SK-N-SH treated with all-trans-retinoic acid at 6 μM for 48 hours (cell line): Measurements from ENCODE around the gene ZIC5.

Experiments
- ATAC-seq: fragments of 200-7000 bp; cut with Tn5 transposase; 3 replicates; pipeline ENCODE4 v1.9.1; 2020; ENCODE audit warnings: mild to moderate bottlenecking, moderate library complexity
- ARNTL ChIP-seq: fragments of 450-650 bp; formaldehyde crosslinking; IDR thresholded peaks from 2 replicates; pipeline ENCODE4 v1.5.0; 2020; ENCODE audit warnings: low read depth, mild to moderate bottlenecking, moderate library complexity, borderline replicate concordance
- BACH2 ChIP-seq: fragments of 250-450 bp; sonication (Bioruptor Pico); IDR thresholded peaks from 2 replicates; pipeline ENCODE4 v1.9.0; 2021; ENCODE audit warnings: mild to moderate bottlenecking, borderline replicate concordance
- CSDC2 ChIP-seq: fragments of 250-450 bp; sonication (Bioruptor Pico); IDR thresholded peaks from 2 replicates; pipeline ENCODE4 v1.5.0; 2020; ENCODE audit warnings: mild to moderate bottlenecking, moderate library complexity
- GLIS3 ChIP-seq: fragments of 250-450 bp; sonication (Bioruptor Pico); IDR thresholded peaks from 2 replicates; pipeline ENCODE4 v1.5.0; 2020; ENCODE audit warnings: mild to moderate bottlenecking, moderate library complexity
- OSR1 ChIP-seq: fragments of 250-450 bp; sonication (Bioruptor Pico); IDR thresholded peaks from 2 replicates; pipeline ENCODE4 v1.8.0; 2022; ENCODE audit warnings: moderate library complexity, mild to moderate bottlenecking, inconsistent platforms
- PPARA ChIP-seq: fragments of 250-450 bp; sonication (Bioruptor Pico); IDR thresholded peaks from 2 replicates; pipeline ENCODE4 v1.5.0; 2020; ENCODE audit warnings: mild to moderate bottlenecking, borderline replicate concordance
- RARB ChIP-seq: fragments of 250-450 bp; sonication (Bioruptor Pico); IDR thresholded peaks from 2 replicates; pipeline ENCODE4 v1.8.0; 2021; ENCODE audit warnings: mild to moderate bottlenecking, moderate library complexity
- ZC3H10 ChIP-seq: fragments of 250-450 bp; sonication (Bioruptor Pico); IDR thresholded peaks from 2 replicates; pipeline ENCODE4 v1.5.1; 2021; ENCODE audit warnings: mild to moderate bottlenecking, moderate library complexity
- ZFP3 ChIP-seq: fragments of 250-450 bp; sonication (Bioruptor Pico); IDR thresholded peaks from 2 replicates; pipeline ENCODE4 v1.5.0; 2020; ENCODE audit warnings: mild to moderate bottlenecking, moderate library complexity
- ZNF70 ChIP-seq: fragments of 450-650 bp; formaldehyde crosslinking; IDR thresholded peaks from 2 replicates; pipeline ENCODE4 v1.5.0; 2020; ENCODE audit warnings: mild to moderate bottlenecking, moderate library complexity
- ZNF8 ChIP-seq: fragments of 450-650 bp; formaldehyde crosslinking; IDR thresholded peaks from 2 replicates; pipeline ENCODE4 v1.5.0; 2020; ENCODE audit warnings: mild to moderate bottlenecking, moderate library complexity
- TF ChIP-seq, protein P1 (sequence below): fragments of 250-450 bp; sonication (Bioruptor Pico); IDR thresholded peaks from 2 replicates; pipeline ENCODE4 v1.5.1; 2021; ENCODE audit warnings: mild to moderate bottlenecking, moderate library complexity
- TF ChIP-seq, protein P2 (sequence below): fragments of 250-450 bp; sonication (Bioruptor Pico); IDR thresholded peaks from 2 replicates; pipeline ENCODE4 v1.5.0; 2020; ENCODE audit warnings: mild to moderate bottlenecking, moderate library complexity
- TF ChIP-seq, protein P3 (sequence below): fragments of 250-450 bp; sonication (Bioruptor Pico); IDR thresholded peaks from 2 replicates; pipeline ENCODE4 v1.5.1; 2020; ENCODE audit warnings: low read depth, mild to moderate bottlenecking, moderate library complexity

The ZIC5 gene

DNA sequence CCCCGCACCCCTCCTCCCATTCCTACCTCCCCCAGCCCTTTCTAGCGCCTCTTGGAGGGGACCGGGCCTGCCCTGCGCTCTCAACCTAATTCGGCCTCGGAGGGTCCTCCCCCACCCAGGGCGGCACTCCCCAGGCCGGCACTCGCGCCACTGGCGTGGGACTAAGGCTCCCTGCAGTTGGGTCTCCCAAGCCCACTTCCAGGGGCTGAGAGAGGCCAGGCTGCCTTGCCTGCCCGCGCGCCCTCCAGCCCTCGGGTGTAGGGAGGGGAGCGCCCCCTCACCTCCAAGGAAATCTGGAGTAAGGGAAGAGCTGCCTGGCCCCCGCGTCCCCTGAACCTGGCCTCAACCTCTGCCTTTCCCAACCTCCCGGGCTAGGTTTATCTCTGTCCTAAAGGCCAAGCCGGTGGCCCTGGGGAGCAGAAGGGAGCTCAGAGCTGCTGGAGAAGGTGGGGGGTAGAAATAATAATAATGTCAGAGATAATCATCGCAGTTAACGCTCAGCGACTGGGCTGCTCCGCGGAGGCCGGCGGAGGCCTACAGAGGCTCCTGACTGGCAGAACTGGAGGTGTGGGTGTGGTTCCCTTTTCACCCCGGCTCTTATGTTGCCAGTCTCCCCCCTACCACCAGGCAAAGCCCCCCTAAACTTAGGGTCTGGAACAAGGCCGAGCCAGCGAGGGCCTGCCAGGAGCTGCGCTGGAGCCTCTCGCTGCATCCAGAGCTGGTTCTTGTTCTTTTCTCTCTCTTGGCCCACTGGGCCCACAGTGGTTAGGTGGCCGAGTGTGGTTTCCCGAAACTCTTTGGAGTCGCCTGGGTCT, 19.7 kb upstream of the ZIC5 start (continued):
- TF ChIP-seq ZNF8 = no peak

DNA sequence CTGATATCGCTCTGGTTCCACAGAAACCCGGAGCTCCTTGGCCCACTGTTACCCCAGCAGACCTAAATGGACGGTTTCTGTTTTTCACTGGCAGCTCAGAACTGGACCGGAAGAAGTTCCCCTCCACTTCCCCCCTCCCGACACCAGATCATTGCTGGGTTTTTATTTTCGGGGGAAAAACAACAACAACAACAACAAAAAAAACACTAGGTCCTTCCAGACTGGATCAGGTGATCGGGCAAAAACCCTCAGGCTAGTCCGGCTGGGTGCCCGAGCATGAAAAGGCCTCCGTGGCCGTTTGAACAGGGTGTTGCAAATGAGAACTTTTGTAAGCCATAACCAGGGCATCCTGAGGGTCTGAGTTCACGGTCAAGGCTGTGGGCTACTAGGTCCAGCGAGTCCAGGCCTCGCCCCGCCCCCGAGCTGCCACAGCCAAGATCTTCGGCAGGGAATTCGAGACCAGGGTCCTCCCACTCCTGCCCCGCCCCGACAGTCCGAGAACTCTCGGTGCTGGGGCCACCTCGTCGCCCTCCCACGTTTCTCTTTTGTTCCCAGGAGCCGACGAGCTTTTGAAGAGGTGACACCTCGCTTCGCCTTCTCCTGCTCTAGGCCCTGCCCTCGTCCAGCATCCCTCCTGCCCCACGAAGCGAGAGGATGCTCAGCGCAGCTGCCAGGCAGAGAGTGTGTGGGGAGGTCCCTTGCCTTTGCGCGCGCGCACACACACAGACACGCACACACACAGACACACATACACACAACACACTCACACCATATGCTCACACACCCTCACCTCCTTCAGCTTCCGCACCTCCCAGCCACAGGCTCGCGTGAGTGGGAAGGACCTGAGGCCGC, 18.8 kb upstream of the ZIC5 start:
- ATAC-seq = peak; percentile 29
- no peak for TF ChIP-seq PPARA (CRISPR knock-in tag)
- TF ChIP-seq, protein P1, sequence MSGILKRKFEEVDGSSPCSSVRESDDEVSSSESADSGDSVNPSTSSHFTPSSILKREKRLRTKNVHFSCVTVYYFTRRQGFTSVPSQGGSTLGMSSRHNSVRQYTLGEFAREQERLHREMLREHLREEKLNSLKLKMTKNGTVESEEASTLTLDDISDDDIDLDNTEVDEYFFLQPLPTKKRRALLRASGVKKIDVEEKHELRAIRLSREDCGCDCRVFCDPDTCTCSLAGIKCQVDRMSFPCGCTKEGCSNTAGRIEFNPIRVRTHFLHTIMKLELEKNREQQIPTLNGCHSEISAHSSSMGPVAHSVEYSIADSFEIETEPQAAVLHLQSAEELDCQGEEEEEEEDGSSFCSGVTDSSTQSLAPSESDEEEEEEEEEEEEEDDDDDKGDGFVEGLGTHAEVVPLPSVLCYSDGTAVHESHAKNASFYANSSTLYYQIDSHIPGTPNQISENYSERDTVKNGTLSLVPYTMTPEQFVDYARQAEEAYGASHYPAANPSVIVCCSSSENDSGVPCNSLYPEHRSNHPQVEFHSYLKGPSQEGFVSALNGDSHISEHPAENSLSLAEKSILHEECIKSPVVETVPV (CRISPR knock-in tag) = no peak
- TF ChIP-seq, protein P2, sequence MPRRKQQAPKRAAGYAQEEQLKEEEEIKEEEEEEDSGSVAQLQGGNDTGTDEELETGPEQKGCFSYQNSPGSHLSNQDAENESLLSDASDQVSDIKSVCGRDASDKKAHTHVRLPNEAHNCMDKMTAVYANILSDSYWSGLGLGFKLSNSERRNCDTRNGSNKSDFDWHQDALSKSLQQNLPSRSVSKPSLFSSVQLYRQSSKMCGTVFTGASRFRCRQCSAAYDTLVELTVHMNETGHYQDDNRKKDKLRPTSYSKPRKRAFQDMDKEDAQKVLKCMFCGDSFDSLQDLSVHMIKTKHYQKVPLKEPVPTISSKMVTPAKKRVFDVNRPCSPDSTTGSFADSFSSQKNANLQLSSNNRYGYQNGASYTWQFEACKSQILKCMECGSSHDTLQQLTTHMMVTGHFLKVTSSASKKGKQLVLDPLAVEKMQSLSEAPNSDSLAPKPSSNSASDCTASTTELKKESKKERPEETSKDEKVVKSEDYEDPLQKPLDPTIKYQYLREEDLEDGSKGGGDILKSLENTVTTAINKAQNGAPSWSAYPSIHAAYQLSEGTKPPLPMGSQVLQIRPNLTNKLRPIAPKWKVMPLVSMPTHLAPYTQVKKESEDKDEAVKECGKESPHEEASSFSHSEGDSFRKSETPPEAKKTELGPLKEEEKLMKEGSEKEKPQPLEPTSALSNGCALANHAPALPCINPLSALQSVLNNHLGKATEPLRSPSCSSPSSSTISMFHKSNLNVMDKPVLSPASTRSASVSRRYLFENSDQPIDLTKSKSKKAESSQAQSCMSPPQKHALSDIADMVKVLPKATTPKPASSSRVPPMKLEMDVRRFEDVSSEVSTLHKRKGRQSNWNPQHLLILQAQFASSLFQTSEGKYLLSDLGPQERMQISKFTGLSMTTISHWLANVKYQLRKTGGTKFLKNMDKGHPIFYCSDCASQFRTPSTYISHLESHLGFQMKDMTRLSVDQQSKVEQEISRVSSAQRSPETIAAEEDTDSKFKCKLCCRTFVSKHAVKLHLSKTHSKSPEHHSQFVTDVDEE (CRISPR knock-in tag) = no peak
- TF ChIP-seq RARB (CRISPR knock-in tag) = no peak
- no peak for TF ChIP-seq ARNTL
- no peak for TF ChIP-seq CSDC2 (CRISPR knock-in tag)
- no peak for TF ChIP-seq ZFP3 (CRISPR knock-in tag)
- TF ChIP-seq BACH2 = no peak
- TF ChIP-seq ZC3H10 (CRISPR knock-in tag) = no peak
- TF ChIP-seq OSR1 (CRISPR knock-in tag) = no peak

DNA sequence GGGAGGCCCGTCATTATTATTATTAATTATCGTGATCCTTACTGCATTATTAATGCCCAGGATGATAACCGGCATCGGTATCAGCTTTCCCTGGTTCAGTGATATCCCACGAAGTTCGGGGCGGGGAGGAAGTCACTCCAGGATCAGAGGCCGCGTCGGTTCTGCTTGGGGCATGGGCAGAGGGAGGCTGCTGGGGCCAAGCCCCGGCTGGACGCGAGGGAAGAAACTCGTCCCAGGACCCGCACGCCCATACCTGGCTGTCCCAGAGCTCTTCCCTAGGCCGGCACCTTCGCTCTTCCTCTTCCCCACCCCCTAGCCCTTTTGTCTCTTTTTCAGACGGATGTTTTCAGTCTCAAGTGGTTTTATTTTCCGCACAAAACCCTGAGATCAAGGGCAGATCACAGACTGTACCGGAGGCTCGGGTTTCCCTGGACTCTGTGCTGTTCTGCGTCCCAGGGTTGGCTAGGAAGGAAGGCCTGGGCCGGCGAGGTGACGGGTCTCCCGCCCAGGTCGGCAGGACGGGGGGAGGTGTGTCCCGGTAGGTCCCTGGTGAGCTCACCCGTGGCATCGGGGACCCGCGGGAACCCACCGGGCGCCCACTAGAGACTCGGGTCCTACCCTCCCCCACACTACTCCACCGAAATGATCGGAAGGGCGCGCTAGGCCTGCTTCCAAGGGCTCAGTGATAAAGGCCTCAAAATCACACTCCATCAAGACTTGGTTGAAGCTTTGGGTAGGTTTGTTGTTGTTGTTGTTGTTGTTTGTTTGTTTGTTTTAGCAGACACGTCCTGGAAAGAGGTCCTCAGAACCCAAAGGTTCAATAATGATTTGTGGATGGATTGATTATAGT, 17.9 kb upstream of the ZIC5 start:
- peak; percentile 44 for ATAC-seq
- TF ChIP-seq PPARA (CRISPR knock-in tag) = no peak
- TF ChIP-seq, protein P3, sequence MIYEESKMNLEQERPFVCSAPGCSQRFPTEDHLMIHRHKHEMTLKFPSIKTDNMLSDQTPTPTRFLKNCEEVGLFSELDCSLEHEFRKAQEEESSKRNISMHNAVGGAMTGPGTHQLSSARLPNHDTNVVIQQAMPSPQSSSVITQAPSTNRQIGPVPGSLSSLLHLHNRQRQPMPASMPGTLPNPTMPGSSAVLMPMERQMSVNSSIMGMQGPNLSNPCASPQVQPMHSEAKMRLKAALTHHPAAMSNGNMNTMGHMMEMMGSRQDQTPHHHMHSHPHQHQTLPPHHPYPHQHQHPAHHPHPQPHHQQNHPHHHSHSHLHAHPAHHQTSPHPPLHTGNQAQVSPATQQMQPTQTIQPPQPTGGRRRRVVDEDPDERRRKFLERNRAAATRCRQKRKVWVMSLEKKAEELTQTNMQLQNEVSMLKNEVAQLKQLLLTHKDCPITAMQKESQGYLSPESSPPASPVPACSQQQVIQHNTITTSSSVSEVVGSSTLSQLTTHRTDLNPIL (CRISPR knock-in tag) = no peak
- no peak for TF ChIP-seq ZNF70 (CRISPR knock-in tag)

DNA sequence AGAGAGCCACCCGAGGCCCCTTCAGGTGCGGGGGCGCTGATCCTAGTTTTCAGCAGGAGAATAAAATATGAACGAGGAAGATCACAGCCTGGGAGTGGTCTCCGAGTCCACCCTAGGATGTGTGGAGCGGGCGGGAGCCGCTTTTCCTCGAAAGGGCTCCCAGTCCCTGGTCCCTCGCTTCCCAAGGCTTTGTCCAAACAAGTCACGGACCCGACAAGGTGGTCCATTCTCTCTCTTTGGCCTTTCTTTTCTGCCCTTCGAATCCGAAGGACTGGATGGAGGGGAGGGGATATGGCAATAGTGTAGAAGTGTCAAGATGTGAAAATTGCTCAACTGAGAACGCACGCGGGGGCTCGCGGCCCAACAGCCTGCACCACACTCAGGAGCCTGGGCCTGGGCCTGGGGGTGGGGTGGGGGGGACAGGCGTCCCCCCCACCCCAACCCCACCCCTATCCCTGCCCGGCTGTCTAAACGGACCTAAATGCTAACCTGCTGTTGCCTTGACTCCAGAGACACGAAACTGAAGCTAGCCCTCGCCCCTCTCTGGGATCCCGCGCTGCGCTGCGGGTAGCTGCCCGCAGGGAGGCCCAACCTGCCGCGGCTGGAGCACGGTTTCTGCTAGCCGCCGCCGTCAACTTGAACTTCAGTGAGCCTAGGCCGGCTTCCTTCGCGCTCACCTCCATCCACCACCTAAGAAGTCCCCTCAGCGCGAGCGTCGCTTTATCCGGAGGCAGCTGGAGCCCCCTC, 17.1 kb upstream of the ZIC5 start:
- TF ChIP-seq RARB (CRISPR knock-in tag) = no peak
- TF ChIP-seq GLIS3 (CRISPR knock-in tag) = no peak
- TF ChIP-seq, protein P2 (CRISPR knock-in tag) = no peak
- no peak for TF ChIP-seq CSDC2 (CRISPR knock-in tag)
- TF ChIP-seq OSR1 (CRISPR knock-in tag) = no peak
- ATAC-seq = no peak; the same call in 2 of the 3 replicates
